ENCODE measurements around the gene DOHH.

The DOHH gene

GRCh38 chr19:3506384-3507340, 6.2 kb upstream of the DOHH start:
- DNase-seq (ENCODE audit: low read depth, low spot score), result no peak
- H3K27ac ChIP-seq, result peak overlapping the region; percentile 87

GRCh38 chr19:3505598-3506383, 5.3 kb upstream of the DOHH start, which contains the start of gene FZR1:
Gene FZR1 (plus strand): TSS chr19:3506311. CDS start chr19:3522990, 16,679 bp downstream.
- peak; percentile 89 for DNase-seq (ENCODE audit: low read depth, low spot score)
- H3K27ac ChIP-seq, result peak within 1 kb of the TSS; percentile 87

DNA sequence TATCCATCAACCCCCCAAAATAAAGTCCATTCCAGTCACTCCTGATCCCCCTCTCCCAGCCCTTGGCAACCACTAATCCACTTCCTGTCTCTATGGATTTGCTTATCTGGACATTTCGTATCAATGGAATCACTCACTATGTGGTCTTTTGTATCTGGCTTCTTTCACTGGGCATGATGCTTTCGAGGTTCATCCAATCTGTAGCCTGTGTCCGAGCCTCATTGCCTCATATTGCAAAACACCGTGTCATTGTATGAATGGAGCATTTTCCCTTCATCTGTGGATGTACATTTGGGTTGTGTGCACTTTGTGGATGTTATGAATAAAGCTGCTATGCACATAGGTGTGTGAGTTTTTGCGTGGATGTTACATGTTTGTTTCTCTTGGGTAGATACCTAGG, 4.3 kb upstream of the DOHH start:
- DNase-seq (ENCODE audit: low read depth, low spot score), result no peak
- peak overlapping the region; percentile 87 for H3K27ac ChIP-seq

DNA sequence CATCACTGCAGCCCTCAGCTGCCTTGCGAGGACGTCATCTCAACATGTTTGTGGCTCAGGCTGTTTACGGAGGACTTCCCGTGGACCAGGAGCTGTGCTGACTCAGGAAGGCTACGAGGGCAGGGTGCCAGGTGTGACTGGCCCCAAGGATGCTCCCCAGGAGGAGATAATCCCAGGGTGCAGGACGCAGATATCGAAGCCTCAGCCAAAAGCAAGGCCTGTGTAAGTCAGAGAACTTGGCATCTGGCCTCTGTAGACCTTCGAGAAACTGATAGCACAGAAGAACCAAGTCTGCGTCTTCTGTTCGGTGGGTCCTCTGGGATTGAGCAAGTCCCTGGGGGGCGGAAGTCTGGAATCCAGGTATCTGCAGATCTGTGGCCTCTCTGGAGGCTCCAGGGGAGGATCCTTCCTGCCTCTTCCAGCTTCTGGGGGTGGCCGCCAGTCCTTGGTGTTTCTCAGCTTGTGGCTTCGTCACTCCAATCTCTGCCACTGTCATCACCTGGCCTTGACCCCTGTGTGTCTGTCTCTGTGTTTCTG, 2.6 kb upstream of the DOHH start:
- no peak for DNase-seq (ENCODE audit: low read depth, low spot score)
- H3K27ac ChIP-seq, result no peak overlapping the region

DNA sequence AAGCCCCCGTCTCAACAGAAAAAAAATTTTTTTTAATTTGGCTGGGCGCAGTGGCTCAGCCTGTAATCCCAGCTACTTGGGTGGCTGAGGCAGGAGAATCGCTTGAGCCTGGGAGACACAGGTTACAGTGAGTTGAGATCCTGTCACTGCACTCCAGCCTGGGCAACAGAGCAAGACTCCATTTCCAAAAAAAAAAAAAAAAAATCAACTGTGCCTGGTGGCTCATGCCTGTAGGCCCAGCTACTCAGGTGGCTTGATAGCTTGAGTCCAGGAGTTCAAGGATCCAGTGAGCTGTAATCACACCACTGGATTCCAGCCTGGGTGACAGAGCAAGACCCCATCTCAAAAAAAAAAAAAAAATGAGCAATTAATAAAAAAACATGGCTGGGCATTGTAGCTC, 1.3 kb upstream of the DOHH start:
- DNase-seq (ENCODE audit: low read depth, low spot score), result no peak

DNA sequence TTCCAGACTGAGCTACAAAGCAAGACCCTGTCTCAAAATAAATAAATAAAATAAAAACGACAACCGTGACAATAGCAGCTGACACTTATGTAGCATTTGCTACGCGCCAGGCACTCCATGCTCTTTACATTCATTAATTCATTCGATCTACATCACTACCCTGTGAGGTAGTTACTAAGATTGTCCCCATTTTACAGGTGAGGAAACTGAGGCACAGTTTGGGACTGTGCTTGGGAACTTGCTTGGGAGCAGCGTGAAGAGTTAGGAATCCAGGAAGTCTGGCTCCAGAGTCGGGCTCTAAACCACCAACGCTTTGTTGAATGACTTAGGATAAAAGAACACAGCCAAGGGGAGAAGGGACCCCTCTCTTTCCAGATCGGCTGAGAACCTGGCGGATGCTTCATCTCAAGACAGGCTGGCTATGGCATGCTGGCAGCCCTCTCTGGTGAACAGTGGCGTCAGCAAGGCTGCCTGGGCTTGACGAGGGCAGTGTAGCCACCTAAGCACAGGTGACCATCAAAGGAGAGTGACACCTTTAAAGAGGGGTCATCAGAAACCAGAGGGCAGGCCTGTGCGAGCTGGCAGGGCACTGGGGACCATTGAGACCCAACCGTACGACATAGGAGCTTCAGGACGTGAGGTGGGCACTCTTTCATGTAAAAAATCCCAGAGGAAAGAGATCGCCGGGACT, 591 bp downstream of the DOHH start:
- peak overlapping the region; percentile 81 for H3K27ac ChIP-seq
- DNase-seq (ENCODE audit: low read depth, low spot score), result no peak

More for the DNA sequence above, 1.3 kb upstream of the DOHH start:
- H3K27ac ChIP-seq, result no peak overlapping the region

DNA sequence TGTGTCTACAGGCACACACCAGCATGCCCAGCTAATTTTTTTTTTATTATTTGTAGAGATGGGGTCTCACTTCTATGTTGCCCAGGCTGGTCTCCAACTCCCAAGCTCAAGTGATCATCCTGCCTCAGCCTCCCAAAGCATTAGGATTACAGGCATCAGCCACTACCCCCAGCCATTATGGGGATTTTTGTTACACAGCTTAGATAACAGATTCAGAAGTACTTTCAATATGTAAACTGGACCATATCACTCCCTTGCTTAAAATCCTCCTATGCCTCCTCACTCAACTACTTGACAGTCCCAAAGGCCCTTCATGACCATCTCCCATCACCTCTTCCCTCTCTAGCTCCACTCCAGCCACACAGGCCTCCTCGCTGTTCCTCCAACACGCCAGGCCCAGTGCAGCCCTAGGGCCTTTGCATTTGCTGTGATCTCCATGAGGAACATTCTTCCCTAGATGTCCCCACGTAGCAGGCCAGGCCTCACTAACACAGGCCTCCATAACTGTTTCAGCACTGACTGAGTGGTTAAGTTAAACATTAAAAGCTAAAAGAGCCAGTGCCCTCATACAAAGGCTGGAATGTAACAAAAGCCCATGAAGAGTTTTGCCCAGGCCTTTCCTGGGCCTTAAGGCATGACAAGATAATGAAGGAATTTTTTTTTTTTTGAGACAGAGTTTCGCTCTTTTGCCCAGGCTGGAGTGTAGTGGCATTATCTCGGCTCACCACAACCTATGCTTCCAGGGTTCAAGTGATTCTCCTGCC, 2.5 kb downstream of the DOHH start:
- H3K27ac ChIP-seq, result no peak overlapping the region
- no peak for DNase-seq (ENCODE audit: low read depth, low spot score)

GRCh38 chr19:3496392-3497273, 3.8 kb downstream of the DOHH start:
- no peak for DNase-seq (ENCODE audit: low read depth, low spot score)
- no peak overlapping the region for H3K27ac ChIP-seq

DNA sequence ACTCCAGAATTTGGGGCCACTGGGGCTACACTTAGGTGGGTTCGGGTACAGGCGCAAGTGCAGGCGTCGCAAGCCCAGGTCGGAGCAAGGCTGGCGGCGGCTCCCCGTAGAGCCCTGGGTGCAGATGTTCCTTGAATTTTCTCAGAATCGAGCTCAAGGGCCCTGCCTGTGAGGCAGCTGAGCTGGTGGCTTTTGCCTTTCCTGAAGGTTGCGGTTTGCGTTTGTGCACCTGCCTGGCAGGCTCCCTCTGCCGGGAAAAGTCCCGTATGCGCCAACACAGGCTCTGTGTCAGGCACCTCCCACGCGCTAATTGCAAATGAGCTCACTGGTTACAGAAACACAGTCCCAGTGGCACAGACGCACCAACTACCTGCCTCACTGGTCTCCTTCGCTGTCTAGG, 5.9 kb downstream of the DOHH start:
- H3K27ac ChIP-seq, result no peak overlapping the region
- no peak for DNase-seq (ENCODE audit: low read depth, low spot score)

GRCh38 chr19:3494051-3494450, 6.4 kb downstream of the DOHH start:
- no peak overlapping the region for H3K27ac ChIP-seq
- no peak for DNase-seq (ENCODE audit: low read depth, low spot score)

- H3K27ac ChIP-seq, result no peak overlapping the region
- DNase-seq (ENCODE audit: low read depth, low spot score), result no peak
Measured at GRCh38 chr19:3493651-3494050, 6.8 kb downstream of the DOHH start.

DNA sequence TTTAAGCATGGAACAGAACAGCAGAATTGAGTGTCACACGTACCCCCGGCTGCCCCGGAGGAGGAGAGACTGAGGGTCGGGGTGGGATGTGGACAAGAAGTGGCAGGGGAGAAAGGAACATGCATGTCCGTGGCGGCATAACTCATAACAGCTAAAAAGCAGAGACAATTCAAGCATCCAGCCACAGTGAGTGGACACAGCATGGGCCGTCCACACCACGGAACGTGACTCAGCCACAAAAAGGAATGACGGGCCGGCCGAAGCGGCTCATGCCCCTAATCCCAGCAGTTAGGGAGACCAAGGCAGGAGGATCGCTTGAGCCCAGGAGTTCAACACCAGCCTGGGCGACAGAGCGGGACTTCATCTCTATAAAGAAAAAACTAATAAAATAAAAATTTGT, 7.6 kb downstream of the DOHH start:
- no peak for DNase-seq (ENCODE audit: low read depth, low spot score)
- no peak overlapping the region for H3K27ac ChIP-seq

GRCh38 chr19:3492131-3492839, 8.2 kb downstream of the DOHH start:
- H3K27ac ChIP-seq, result no peak overlapping the region
- DNase-seq (ENCODE audit: low read depth, low spot score), result no peak

DNA sequence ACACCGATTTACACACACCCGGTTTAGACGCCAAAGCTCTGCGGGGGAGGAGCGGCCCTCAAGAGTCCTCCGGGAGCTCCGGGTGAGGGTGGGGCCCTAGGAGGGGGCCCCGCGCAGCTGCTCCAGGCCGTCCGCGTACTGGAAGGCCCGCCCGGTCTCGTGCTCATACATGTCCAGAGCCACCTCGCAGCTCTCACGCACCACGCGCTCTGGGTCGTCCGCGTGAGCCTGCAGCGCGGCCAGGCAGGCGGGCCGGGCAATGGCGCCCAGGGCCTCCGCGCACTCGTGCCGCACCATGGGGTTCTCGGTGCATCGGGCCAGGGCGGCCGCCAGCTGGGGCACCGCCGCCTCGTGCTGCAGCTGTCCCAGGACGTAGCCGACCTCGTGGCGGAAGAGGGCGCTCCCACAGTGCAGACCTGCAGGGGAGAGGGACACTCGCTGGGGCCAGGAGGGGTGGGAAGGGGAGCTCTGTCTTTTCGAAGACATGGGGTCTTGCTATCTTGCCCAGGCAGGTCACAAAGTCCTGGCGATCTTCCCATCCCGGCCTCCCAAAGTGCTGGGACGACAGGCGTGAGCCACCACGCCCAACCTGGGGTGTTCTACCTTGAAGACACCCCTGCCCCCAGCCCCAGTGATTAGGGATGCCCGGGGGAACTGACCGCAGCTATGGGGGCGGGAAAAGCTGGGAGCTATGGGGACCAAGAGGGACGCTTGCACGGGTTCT, 8.9 kb downstream of the DOHH start:
- DNase-seq (ENCODE audit: low read depth, low spot score), result no peak
- no peak overlapping the region for H3K27ac ChIP-seq

DNA sequence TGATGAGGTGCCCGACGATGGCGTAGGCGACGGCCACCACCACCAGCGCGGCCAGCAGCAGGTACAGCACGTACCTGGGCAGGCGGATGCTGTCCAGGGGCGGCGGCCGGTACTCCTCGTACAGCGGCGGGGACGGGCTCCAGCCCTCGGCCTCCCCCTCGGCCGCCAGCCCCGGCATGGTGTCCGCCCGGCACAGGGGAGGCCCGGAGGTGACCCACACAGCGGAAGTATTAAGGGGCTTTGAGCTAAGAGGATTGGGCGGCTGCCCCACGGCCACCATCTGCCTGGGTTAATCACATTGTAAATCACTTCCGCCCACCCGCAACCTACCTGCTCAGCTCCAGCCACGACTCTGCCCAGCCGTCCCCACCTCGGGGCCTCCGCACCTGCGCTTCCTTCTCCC, 17.2 kb downstream of the DOHH start, which contains the start of gene SMIM44:
Gene SMIM44, minus strand, starts transcription at position 216 of the 403 bp plus-strand sequence. Its CDS starts 38 bp downstream, at position 178.
- DNase-seq (ENCODE audit: low read depth, low spot score), result no peak
- H3K27ac ChIP-seq, result no peak within 1 kb of the TSS

DNA sequence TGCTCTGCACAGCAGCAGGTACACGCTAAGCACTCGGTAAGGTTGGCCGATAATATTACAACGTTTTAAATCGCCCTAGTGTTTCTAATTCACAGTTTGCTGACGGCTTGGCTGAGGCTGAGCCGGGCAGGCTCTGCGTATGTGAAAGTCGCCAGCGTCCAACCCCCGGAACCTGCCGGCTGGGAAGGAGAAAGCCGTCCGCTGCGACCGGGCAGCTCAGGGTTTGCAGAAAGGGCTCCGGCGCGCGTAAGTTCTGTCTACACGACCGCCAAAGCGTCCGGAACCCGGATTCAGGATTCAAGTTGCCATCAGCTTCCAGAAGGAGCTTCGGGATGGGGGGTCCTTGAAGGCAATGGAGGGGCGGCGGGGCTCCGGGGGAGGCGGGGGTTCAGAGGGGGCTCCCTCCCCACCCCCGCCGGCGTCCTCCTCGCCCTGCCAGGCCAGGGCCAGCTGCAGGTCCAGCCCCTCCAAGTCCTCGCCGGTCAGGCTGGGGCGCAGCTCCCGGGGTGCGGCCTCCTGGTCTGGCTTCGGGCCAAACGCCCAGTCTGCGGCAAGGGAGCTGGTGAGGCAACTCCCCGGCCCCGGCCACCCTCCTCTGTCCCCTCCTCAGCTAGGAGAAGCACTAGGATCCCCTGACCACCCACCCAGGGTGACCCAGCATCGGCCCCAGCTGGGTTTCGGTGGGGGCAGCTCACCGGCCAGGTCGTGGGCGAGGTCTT, 17.8 kb downstream of the DOHH start:
- no peak for DNase-seq (ENCODE audit: low read depth, low spot score)
- no peak overlapping the region for H3K27ac ChIP-seq

All from epithelial cell of prostate (primary cell).